K562 (cell line): ENCODE data around the gene LOXHD1. TPM values are rescaled to one million over a fixed set of nuclear protein-coding genes. Genes with fewer than 3 reads are reported as not detected.

Source experiments
- ATAC-seq: fragments of 200-7000 bp; cut with Tn5 transposase; 3 replicates; pipeline ENCODE4 v1.9.1; 2020; ENCODE audit warnings: moderate library complexity
- BruUV-seq: library from RNA; stranded (reverse); fragments of 400-500 nt; replicated peaks from 2 replicates; lab custom pipeline; 2021; lab: Mats Ljungman, UMichigan
- CTCF ChIA-PET: fragments of 300-600 bp; formaldehyde crosslinking; extraction: SDS; loops from one replicate; lab custom pipeline; 2021; ENCODE audit warnings: low intra/inter-chr PET ratio; lab: Yijun Ruan, JAX
- POLR2A ChIA-PET: fragments of 300-600, 350-650 bp; sonication (Branson Sonifier 250); formaldehyde crosslinking; extraction: SDS; loops from one replicate; lab custom pipeline; 2021; ENCODE audit warnings: antibody characterized with exemption, inconsistent platforms; lab: Yijun Ruan, JAX
- DNase-seq, 4 experiments: peaks; one replicate each; pipeline versions ENCODE4 v3.0.0 to v3.0.0-alpha.2; 2011 to 2018; ENCODE audit warnings: low spot score in 3 of 4, mixed read lengths in 3 of 4; ENCODE audit errors: extremely low read depth in 1 of 4
- FAIRE-seq: peaks from 2 replicates; lab custom pipeline; 2011; peaks lifted over from hg19 to GRCh38; lab: Jason Lieb, UNC
- H2AFZ ChIP-seq: 2 replicates; pipeline ENCODE4 v1.6.0; 2011; ENCODE audit warnings: low read depth, low read length, control low read depth, inconsistent platforms
- H3K27ac ChIP-seq: fragments of 200-600 bp; 3 replicates; pipeline ENCODE4 v1.8.0; 2011; ENCODE audit warnings: low read depth, mild to moderate bottlenecking, control low read depth, inconsistent platforms, low read length, moderate library complexity, mixed read lengths; ENCODE audit errors: extremely low read depth
- H3K27me3 ChIP-seq, 2 experiments: fragments of 300-600 bp in 1 of 2; 2 replicates in 1 of 2; 3 replicates in 1 of 2; pipeline versions ENCODE4 v1.6.0 to v1.8.0; 2011; ENCODE audit warnings: inconsistent platforms in 2 of 2, low read length in 2 of 2, mild to moderate bottlenecking in 1 of 2, mixed read lengths in 1 of 2, moderate library complexity in 1 of 2; ENCODE audit not compliant: control insufficient read depth in 2 of 2, insufficient read depth in 2 of 2
- H3K36me3 ChIP-seq: fragments of 300-600 bp; 3 replicates; pipeline ENCODE4 v1.8.0; 2011; ENCODE audit warnings: mild to moderate bottlenecking, low read length, inconsistent platforms; ENCODE audit not compliant: control insufficient read depth, insufficient read depth
- H3K4me1 ChIP-seq, 2 experiments: fragments of 200-600 bp in 1 of 2; replicated peaks in 1 of 2; 2 replicates in 1 of 2; 3 replicates in 1 of 2; pipeline versions ENCODE4 v1.5.1 to v1.8.0; 2011; ENCODE audit warnings: inconsistent platforms in 2 of 2, low read length in 2 of 2, mild to moderate bottlenecking in 1 of 2, mixed read lengths in 1 of 2, moderate library complexity in 1 of 2; ENCODE audit not compliant: control insufficient read depth in 2 of 2, insufficient read depth in 2 of 2
- H3K4me2 ChIP-seq: 2 replicates; pipeline ENCODE4 v1.6.1; 2011; ENCODE audit warnings: low read length, control low read depth, inconsistent platforms, mixed read lengths; ENCODE audit not compliant: insufficient read depth
- H3K4me3 ChIP-seq: fragments of 200-600 bp; sonication (generic), shearing (Covaris generic); 2 replicates; pipeline ENCODE4 v1.5.1; 2016; ENCODE audit warnings: control low read depth, inconsistent platforms
- H3K79me2 ChIP-seq: fragments of 200-600 bp; 3 replicates; pipeline ENCODE4 v1.8.0; 2011; ENCODE audit warnings: low read length, inconsistent platforms; ENCODE audit not compliant: control insufficient read depth, insufficient read depth
- H3K9ac ChIP-seq, 2 experiments: 2 replicates each; pipeline versions ENCODE4 v1.6.0 to v1.6.1; 2011; ENCODE audit warnings: low read depth in 2 of 2, low read length in 2 of 2, control low read depth in 1 of 2, inconsistent platforms in 1 of 2, mild to moderate bottlenecking in 1 of 2, mixed read lengths in 1 of 2; ENCODE audit not compliant: insufficient read depth in 1 of 2
- H3K9me1 ChIP-seq: one replicate; pipeline ENCODE4 v1.6.0; 2011; ENCODE audit warnings: inconsistent platforms, mild to moderate bottlenecking, low read length, moderate library complexity; ENCODE audit not compliant: control insufficient read depth, insufficient read depth
- H3K9me3 ChIP-seq: replicated peaks from 2 replicates; pipeline ENCODE4 v1.5.1; 2011; ENCODE audit warnings: low read depth, low read length, inconsistent platforms; ENCODE audit not compliant: control insufficient read depth, insufficient read depth
- H4K20me1 ChIP-seq: replicated peaks from 2 replicates; pipeline ENCODE4 v1.6.1; 2011; ENCODE audit warnings: low read length, inconsistent platforms, mixed read lengths; ENCODE audit not compliant: control insufficient read depth, insufficient read depth
- BDP1 ChIP-seq: IDR thresholded peaks from 3 replicates; pipeline ENCODE4 v1.6.1; 2011; ENCODE audit not compliant: insufficient read length, insufficient read depth
- EP300 ChIP-seq: IDR thresholded peaks from 2 replicates; pipeline ENCODE4 v1.6.1; 2012; ENCODE audit warnings: low read length, improper control_type of control experiment
- ESRRB ChIP-seq: fragments of 250-450 bp; sonication (Bioruptor Pico); IDR thresholded peaks from 2 replicates; pipeline ENCODE4 v1.5.0; 2020; ENCODE audit warnings: mild to moderate bottlenecking, moderate library complexity, borderline replicate concordance
- FIP1L1 ChIP-seq: fragments of 200-400 bp; formaldehyde crosslinking; IDR thresholded peaks from 2 replicates; pipeline ENCODE4 v1.6.1; 2018; ENCODE audit warnings: mild to moderate bottlenecking, low read depth, low read length; ENCODE audit not compliant: poor library complexity, severe bottlenecking
- IFI16 ChIP-seq: fragments of 250-450 bp; sonication (Bioruptor Pico); IDR thresholded peaks from 2 replicates; pipeline ENCODE4 v2.1.2; 2022; ENCODE audit warnings: mild to moderate bottlenecking, inconsistent platforms
- MAFG ChIP-seq: fragments of 450-650 bp; conservative IDR thresholded peaks from 2 replicates; pipeline ENCODE4 v1.6.1; 2016; ENCODE audit warnings: missing genetic modification characterization, missing compliant biosample characterization
- MAFK ChIP-seq: IDR thresholded peaks from 2 replicates; pipeline ENCODE4 v1.6.1; 2011; ENCODE audit warnings: low read length, improper control_type of control experiment
- PTTG1 ChIP-seq: fragments of 450-650 bp; IDR thresholded peaks from 2 replicates; pipeline ENCODE4 v1.6.1; 2016; ENCODE audit warnings: low read depth, mild to moderate bottlenecking, missing genetic modification characterization, missing compliant biosample characterization
- SMARCA4 ChIP-seq: fragments of 450-650 bp; IDR thresholded peaks from 2 replicates; pipeline ENCODE4 v1.6.1; 2016
- SOX6 ChIP-seq: fragments of 450-650 bp; IDR thresholded peaks from 2 replicates; pipeline ENCODE4 v1.6.1; 2014; ENCODE audit warnings: mild to moderate bottlenecking
- TEAD1 ChIP-seq, 2 experiments: fragments of 450-650 bp in 1 of 2; sonication (generic) in 1 of 2; formaldehyde crosslinking; IDR thresholded peaks; 2 replicates each; pipeline versions ENCODE4 v1.4.0 to v1.8.0; 2020 to 2022; ENCODE audit warnings: mild to moderate bottlenecking in 2 of 2, missing genetic modification reagents in 1 of 2
- ZBTB8A ChIP-seq: fragments of 450-650 bp; IDR thresholded peaks from 2 replicates; pipeline ENCODE4 v1.6.1; 2018; ENCODE audit warnings: mild to moderate bottlenecking, moderate library complexity; ENCODE audit not compliant: partially characterized antibody
- ZNF316 ChIP-seq: fragments of 450-650 bp; IDR thresholded peaks from 2 replicates; pipeline ENCODE4 v1.6.1; 2016
- ZZZ3 ChIP-seq: fragments of 450-650 bp; IDR thresholded peaks from 2 replicates; pipeline ENCODE4 v1.6.1; 2016; ENCODE audit warnings: antibody characterized with exemption, mild to moderate bottlenecking, moderate library complexity
- WGBS: fragments of 100-300 bp; shearing (Covaris generic); methylation state at CpG from one replicate; pipeline ENCODE4 v1.1.6; 2016; ENCODE audit warnings: low coverage, mixed read lengths; ENCODE audit not compliant: insufficient coverage; ENCODE audit errors: missing lambda C conversion rate; 5-methylcytosine and 5-hydroxymethylcytosine counted together
- in situ Hi-C: fragments of 300-500 bp; cut with MboI; formaldehyde crosslinking; loops from 4 replicates; pipeline ENCODE4 v1.15.0; 2018; ENCODE audit warnings: inconsistent platforms, mixed read lengths
- intact Hi-C: fragments of 100-400 bp; cut with micrococcal nuclease; formaldehyde crosslinking; loops from 2 replicates; pipeline ENCODE4 v1.14.2; 2022
- polyA plus RNA-seq, 8 experiments: library from polyadenylated mRNA; depleted of rRNA in 4 of 8; stranded (reverse) in 5 of 8; unstranded in 3 of 8; fragments of >200 nt; fragmentation: Nextera tagmentation in 2 of 8; fragmentation: Illumina TruSeq in 1 of 8; extraction: Ambion mirVana in 2 of 8; extraction: Trizol in 1 of 8; gene quantifications; 2 replicates each; pipeline versions ENCODE4 v1.2.1 to v1.2.3, GENCODE V29; 2011 to 2014; ENCODE audit warnings: inconsistent platforms in 1 of 8, missing spikeins in 1 of 8
- total RNA-seq, 7 experiments: library from RNA; depleted of rRNA in 6 of 7; stranded (reverse); fragments of >200 nt in 6 of 7; fragmentation: Illumina TruSeq in 2 of 7; extraction: Trizol in 2 of 7; gene quantifications; 2 replicates each; pipeline versions ENCODE4 v1.2.1 to v1.2.3, GENCODE V29; 2011 to 2021; ENCODE audit warnings: low replicate concordance in 1 of 7
- TF ChIP-seq, protein P1 (sequence below): fragments of 250-450 bp; sonication (Bioruptor Pico); IDR thresholded peaks from 2 replicates; pipeline ENCODE4 v1.5.0; 2021; ENCODE audit warnings: mild to moderate bottlenecking, moderate library complexity

Gene LOXHD1
- total and polyA plus RNA-seq, 9 of the 15 experiments (the other 6 are each of a cell fraction or from before 2014, with no cell fraction given), result not detected

DNA sequence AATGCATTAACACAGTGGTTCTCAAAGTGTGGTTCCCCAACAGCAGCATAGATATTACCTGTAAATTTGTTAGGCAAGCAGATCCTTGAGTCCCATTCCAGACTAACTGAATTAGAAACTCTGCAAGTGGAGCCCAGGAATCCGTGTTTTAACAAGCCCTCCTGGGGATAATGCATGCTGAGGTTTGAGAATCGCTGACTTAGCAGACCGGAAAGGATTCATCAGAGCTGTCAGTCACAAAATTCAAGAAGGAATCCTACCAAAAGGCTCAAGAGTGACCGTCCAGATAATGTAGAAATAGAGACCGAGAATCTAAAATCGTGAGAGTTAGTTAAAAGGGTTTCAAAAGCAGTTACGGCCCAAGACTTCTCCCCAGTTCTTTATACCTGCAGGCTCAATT, 66.9 kb downstream of the LOXHD1 start:
- no TSS peak for BruUV-seq
- Histone ChIP-seq H2AFZ (no peak overlapping the region), H3K4me2 (no peak overlapping the region), H3K9ac (no peak overlapping the region), H3K79me2 (no peaks in the 10 kb centered on the region), H3K27me3 (0 out of 5 replicates have a peak, but pooled peaks cover 0 to 5% of the 10 kb centered on the region in 2 experiments), H3K4me1 (no peaks in the 10 kb centered on the region), H3K9me1 (no peaks in the 10 kb centered on the region), H3K9me3 (no peaks in the 10 kb centered on the region), H3K4me3 (no peak overlapping the region), H3K36me3 (no peaks in the 10 kb centered on the region), H3K27ac (no peak overlapping the region), H4K20me1 (no peaks in the 10 kb centered on the region)
- 4% methylated on average over 7 of the region's 7 CpGs for WGBS
- ATAC-seq (no peak), DNase-seq (no peak), FAIRE-seq (no peak)
- POLR2A ChIA-PET, result no interaction called here
- TF ChIP-seq ZNF316 (peak; percentile 36), BDP1 (no peak), MAFG (tag) (0 out of 2 replicates have a peak, but pooled peaks have one; percentile 27), EP300 (no peak)
- in situ Hi-C loops (no loop called here), intact Hi-C loops (no loop called here)
- CTCF ChIA-PET, result no interaction called here

DNA sequence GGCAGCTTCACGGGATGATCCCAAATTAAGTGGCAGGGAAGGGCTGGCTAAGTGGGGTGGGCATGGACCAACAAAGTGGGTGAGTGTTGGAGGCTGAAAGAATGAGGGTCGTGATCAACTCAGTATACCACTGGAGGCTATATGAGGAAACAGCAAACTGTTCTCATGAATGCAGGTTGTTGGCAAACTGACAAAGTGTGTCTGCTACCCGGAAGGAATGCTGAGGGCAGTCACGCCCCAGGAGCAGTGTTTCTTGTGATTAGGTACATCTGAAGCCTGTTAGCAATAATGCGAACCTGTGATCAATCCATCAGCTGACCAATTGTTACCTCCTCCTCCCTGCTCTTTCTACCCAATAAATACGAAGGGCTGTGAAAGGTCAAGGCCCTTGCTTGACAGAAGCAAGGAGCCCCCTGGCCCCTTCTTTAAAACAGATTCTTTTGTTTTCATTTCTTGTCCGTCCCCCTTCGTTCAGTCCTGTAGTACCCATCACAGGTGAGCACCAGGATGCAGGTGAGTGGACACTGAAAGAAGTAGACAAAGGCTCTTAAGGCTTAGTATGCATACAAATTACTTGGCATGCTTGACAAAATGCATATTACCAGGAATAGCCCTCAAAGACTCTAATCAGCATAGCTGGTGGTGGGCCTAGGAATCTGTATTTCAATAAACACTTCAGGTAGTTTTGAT, 67.9 kb downstream of the LOXHD1 start:
- Histone ChIP-seq H3K9ac (no peak overlapping the region), H3K27ac (no peak overlapping the region), H2AFZ (no peak overlapping the region), H3K4me2 (no peak overlapping the region), H3K9me3 (no peaks in the 10 kb centered on the region), H4K20me1 (no peaks in the 10 kb centered on the region), H3K4me1 (no peaks in the 10 kb centered on the region), H3K79me2 (no peaks in the 10 kb centered on the region), H3K27me3 (0 out of 5 replicates have a peak, but pooled peaks cover 0 to 5% of the 10 kb centered on the region in 2 experiments), H3K9me1 (no peaks in the 10 kb centered on the region), H3K36me3 (no peaks in the 10 kb centered on the region), H3K4me3 (no peak overlapping the region)
- no peak for ATAC-seq
- CTCF ChIA-PET, result no interaction called here
- in situ Hi-C loops, result no loop called here
- intact Hi-C loops, result no loop called here
- no TSS peak for BruUV-seq
- FAIRE-seq, result no peak
- no peak for DNase-seq
- POLR2A ChIA-PET, result no interaction called here
- 3% methylated on average over 7 of the region's 8 CpGs for WGBS
- TF ChIP-seq IFI16 (CRISPR knock-in tag), result no peak
- no peak for TF ChIP-seq FIP1L1
- no peak for TF ChIP-seq ESRRB
- TF ChIP-seq PTTG1, result no peak
- TF ChIP-seq, protein P1, sequence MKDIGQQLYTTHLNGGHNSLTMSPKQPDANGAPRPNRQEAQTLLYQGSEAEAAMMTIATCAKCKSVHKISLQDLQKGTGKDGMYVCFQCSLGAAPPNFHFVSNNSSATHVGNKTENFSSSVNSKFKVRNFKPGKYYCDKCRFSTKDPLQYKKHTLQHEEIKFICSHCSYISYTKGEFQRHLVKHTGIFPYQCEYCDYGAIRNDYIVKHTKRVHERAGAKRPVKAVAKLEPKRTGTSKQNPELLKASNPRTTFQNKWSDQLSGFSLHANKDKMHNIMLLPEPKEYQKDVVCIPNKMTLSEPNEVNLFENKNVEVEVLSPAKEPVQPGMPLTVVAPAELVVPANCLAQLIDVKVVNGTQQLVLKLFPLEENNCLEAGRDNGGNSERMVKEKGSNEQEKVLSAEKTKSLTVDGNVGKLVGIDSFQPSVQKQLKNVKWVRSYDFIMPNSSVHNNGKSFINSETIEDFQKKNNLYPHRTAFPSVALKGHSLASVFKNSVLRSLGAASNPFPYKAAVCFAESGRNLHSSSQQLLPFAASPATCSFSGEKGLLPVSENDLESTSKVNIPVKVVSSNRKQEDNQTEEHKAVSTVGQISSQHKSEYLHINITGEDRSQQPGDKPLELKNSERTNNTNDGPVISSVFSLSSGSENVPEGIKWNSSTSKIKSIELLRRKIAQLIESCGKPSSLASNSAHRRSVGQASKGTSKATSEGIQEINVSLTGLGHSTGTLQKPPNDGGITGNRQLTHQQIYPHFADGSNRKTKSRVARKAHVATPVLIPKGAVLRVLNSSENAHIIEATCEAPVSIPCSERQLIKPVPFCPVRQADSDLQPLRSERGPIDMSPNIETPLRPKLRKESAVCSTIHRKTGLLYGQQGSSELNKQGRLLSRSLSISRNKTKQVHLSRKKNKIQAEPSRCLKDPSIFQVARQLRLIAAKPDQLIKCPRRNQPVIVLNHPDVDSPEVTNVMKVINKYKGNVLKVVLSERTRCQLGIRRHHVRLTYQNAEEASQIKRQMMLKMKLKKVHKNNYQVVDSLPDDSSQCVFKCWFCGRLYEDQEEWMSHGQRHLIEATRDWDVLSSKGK, result no peak
- TF ChIP-seq ZZZ3, result no peak
- no peak for TF ChIP-seq ZBTB8A
- no peak for TF ChIP-seq MAFK
- TF ChIP-seq SMARCA4, result no peak
- TF ChIP-seq TEAD1 (CRISPR knock-in tag; IDR thresholded peaks at IDR 0.05), result no peak
- TF ChIP-seq SOX6, result no peak
